Endodermal cell (in vitro differentiated cells): ENCODE data around the gene SDHB. TPM values are rescaled to one million over a fixed set of nuclear protein-coding genes. Genes with fewer than 3 reads are reported as not detected.

Experiments
- DNase-seq: peaks from one replicate; pipeline ENCODE4 v3.0.0-alpha.2; 2017
- H3K27ac ChIP-seq: 2 replicates; pipeline ENCODE4 v1.5.1; 2013; ENCODE audit warnings: mild to moderate bottlenecking, low read depth, low read length, moderate library complexity
- H3K27me3 ChIP-seq: 2 replicates; pipeline ENCODE4 v1.6.1; 2013; ENCODE audit warnings: mild to moderate bottlenecking, low read length, moderate library complexity; ENCODE audit not compliant: insufficient read depth, control insufficient read depth, poor library complexity, severe bottlenecking
- H3K36me3 ChIP-seq: 2 replicates; pipeline ENCODE4 v1.7.0; 2013; ENCODE audit warnings: mild to moderate bottlenecking, low read length, moderate library complexity; ENCODE audit not compliant: control insufficient read depth, insufficient read depth
- H3K4me1 ChIP-seq: one replicate; pipeline ENCODE4 v1.7.0; 2013; ENCODE audit warnings: low read length; ENCODE audit not compliant: control insufficient read depth, insufficient read depth
- H3K4me3 ChIP-seq: 2 replicates; pipeline ENCODE4 v1.5.1; 2013; ENCODE audit warnings: mild to moderate bottlenecking, low read length, moderate library complexity
- H3K9ac ChIP-seq: 2 replicates; pipeline ENCODE4 v1.6.1; 2013; ENCODE audit warnings: mild to moderate bottlenecking, low read length, moderate library complexity; ENCODE audit not compliant: poor library complexity, severe bottlenecking; ENCODE audit errors: extremely low read depth
- H3K9me3 ChIP-seq: 2 replicates; pipeline ENCODE4 v1.6.1; 2013; ENCODE audit warnings: mild to moderate bottlenecking, low read length, moderate library complexity; ENCODE audit not compliant: control insufficient read depth
- H3K27ac Mint-ChIP-seq: 2 replicates; pipeline ENCODE4 v1.8.0; 2020; ENCODE audit warnings: mixed read lengths
- H3K27me3 Mint-ChIP-seq: 2 replicates; pipeline ENCODE4 v1.8.0; 2021; ENCODE audit warnings: mild to moderate bottlenecking, mixed read lengths; ENCODE audit not compliant: insufficient read depth
- H3K36me3 Mint-ChIP-seq: 2 replicates; pipeline ENCODE4 v1.8.0; 2020; ENCODE audit warnings: low read depth, mixed read lengths
- H3K4me1 Mint-ChIP-seq: 2 replicates; pipeline ENCODE4 v1.8.0; 2020; ENCODE audit warnings: mixed read lengths
- H3K4me3 Mint-ChIP-seq: 2 replicates; pipeline ENCODE4 v1.8.0; 2020; ENCODE audit warnings: mild to moderate bottlenecking, moderate library complexity, mixed read lengths
- H3K9me3 Mint-ChIP-seq: 2 replicates; pipeline ENCODE4 v1.8.0; 2020; ENCODE audit warnings: mild to moderate bottlenecking, mixed read lengths
- WGBS, 2 experiments: methylation state at CpG; one replicate each; pipeline versions ENCODE4 v1.1.5 to v1.1.7; 2013; ENCODE audit warnings: missing lambda C conversion rate in 2 of 2, mixed read lengths in 1 of 2; ENCODE audit not compliant: insufficient coverage in 1 of 2, insufficient read length in 1 of 2; 5-methylcytosine and 5-hydroxymethylcytosine counted together
- total RNA-seq, 2 donors: library from RNA; stranded (reverse); fragmentation: NEBNext Ultra II Directional in 1 of 2; extraction: Animal tissue kit (Norgen Biotek cat#: 25700) in 1 of 2; gene quantifications; 2 replicates in 1 of 2; 3 replicates in 1 of 2; pipeline ENCODE4 v1.2.1, GENCODE V29; 2021
- TF ChIP-seq, protein P1 (sequence below): fragments of 200-600 bp; sonication (generic); conservative IDR thresholded peaks from 2 replicates; pipeline ENCODE4 v1.5.0; 2021; ENCODE audit warnings: antibody characterized with exemption, mild to moderate bottlenecking

Gene SDHB
- total RNA-seq, 2 donors from 2014 or later = 68.5 to 75.2 TPM

DNA sequence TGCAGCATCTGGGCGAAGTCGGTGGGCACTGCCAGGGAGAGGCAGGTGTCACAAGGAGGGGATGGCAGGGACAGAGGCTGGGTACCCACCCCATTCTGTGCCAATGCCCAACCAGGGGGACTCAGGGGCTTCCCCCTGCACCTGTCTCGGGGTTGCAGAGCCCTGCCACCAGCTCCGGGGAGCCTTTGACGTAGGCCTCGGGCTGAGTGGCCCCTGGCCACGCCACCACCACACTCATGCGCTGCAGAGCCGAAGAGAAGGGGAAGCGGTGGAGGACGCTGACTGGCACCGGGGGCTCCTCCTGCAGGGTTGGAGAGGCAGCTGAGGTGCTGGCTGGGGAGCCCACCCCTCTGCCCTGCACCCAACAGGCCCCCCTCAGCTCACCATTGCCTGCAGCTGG lies 61.7 kb downstream of the SDHB start:
- H3K9me3 Mint-ChIP-seq = no peaks in the 10 kb centered on the region
- TF ChIP-seq, protein P1, sequence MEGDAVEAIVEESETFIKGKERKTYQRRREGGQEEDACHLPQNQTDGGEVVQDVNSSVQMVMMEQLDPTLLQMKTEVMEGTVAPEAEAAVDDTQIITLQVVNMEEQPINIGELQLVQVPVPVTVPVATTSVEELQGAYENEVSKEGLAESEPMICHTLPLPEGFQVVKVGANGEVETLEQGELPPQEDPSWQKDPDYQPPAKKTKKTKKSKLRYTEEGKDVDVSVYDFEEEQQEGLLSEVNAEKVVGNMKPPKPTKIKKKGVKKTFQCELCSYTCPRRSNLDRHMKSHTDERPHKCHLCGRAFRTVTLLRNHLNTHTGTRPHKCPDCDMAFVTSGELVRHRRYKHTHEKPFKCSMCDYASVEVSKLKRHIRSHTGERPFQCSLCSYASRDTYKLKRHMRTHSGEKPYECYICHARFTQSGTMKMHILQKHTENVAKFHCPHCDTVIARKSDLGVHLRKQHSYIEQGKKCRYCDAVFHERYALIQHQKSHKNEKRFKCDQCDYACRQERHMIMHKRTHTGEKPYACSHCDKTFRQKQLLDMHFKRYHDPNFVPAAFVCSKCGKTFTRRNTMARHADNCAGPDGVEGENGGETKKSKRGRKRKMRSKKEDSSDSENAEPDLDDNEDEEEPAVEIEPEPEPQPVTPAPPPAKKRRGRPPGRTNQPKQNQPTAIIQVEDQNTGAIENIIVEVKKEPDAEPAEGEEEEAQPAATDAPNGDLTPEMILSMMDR = no peak
- H3K27ac Mint-ChIP-seq = no peak overlapping the region
- Histone ChIP-seq H3K9me3 (no peaks in the 10 kb centered on the region), H3K36me3 (peaks cover 2% of the 10 kb centered on the region), H3K4me3 (no peak overlapping the region), H3K27me3 (no peaks in the 10 kb centered on the region), H3K4me1 (no peaks in the 10 kb centered on the region), H3K27ac (no peak overlapping the region), H3K9ac (no peak overlapping the region)
- H3K27me3 Mint-ChIP-seq = no peaks in the 10 kb centered on the region
- no peaks in the 10 kb centered on the region for H3K4me1 Mint-ChIP-seq
- DNase-seq = no peak
- peaks cover 18% of the 10 kb centered on the region for H3K36me3 Mint-ChIP-seq
- H3K4me3 Mint-ChIP-seq = no peak overlapping the region
- 95 to 99% methylated on average over 12 of the region's 12 CpGs for WGBS, 2 experiments

DNA sequence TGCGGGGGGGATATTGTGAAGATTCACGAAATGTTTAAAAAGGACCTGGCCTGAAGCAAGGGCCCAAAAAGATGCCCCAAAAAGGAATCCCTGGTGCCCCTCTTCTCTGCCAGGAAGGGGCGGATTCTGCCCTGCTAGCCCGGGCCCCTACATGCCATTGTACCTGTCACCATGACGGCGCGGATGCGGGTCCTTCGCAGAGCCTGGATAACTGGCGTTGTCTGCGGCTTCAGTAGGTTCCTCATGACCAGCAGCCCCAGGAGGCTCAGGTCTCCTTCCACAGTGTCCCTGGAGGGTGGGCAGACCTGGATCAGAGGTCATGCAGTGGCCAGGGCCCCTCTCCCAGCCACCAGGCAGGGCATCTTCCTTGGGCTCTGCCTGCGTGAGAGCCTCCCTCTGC lies 62.3 kb downstream of the SDHB start:
- no peak overlapping the region for H3K9ac ChIP-seq
- no peak overlapping the region for H3K27ac ChIP-seq
- no peaks in the 10 kb centered on the region for H3K4me1 Mint-ChIP-seq
- DNase-seq = no peak
- peaks cover 22% of the 10 kb centered on the region for H3K36me3 Mint-ChIP-seq
- no peak overlapping the region for H3K27ac Mint-ChIP-seq
- H3K9me3 ChIP-seq = no peaks in the 10 kb centered on the region
- no peaks in the 10 kb centered on the region for H3K27me3 Mint-ChIP-seq
- 95 to 100% methylated on average over 4 to 12 of the region's 12 CpGs for WGBS, 2 experiments
- H3K4me3 ChIP-seq = no peak overlapping the region
- H3K4me1 ChIP-seq = no peaks in the 10 kb centered on the region
- H3K27me3 ChIP-seq = no peaks in the 10 kb centered on the region
- H3K9me3 Mint-ChIP-seq = no peaks in the 10 kb centered on the region
- H3K4me3 Mint-ChIP-seq = no peak overlapping the region
- H3K36me3 ChIP-seq = peaks cover 2% of the 10 kb centered on the region
- TF ChIP-seq, protein P1 = no peak

DNA sequence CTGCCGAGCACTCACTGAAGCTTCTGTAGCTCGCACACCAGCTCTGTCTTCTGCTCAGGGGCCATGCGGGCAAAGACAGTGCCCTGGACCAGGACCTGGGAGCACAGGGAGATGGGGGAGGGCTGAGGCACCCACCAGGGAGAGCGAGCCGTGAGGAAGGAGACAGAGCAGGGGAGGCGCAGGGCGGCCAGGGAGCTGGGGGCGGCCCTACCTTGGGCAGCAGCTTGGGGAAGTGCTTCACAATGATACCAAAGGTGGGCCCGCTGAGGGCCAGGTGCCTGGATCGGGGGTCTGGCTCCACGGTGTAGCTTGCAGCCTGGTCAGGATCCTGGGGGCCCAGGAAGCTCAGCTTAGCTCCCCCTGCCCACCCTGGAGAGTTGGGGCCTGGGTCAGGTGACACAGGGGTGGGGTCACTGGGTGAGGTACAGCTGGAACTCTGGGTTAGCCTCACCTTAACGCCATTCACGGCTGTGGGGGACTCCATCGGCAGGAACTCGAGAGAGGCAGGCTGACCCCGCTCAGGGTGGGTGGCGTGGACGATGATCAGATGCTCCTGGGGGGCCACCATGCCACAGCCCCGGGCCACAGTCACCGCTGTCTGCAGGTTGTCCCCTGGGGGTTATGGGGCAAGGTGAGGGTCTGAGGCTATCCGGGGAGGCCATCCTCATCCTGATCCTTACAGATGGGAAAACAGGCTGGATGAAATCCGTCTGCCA lies 64.0 kb downstream of the SDHB start:
- no peaks in the 10 kb centered on the region for H3K4me1 ChIP-seq
- WGBS, 2 experiments = 94% methylated on average over 7 to 22 of the region's 22 CpGs

More for the DNA sequence above, 64.0 kb downstream of the SDHB start:
- no peak for DNase-seq
- H3K4me3 ChIP-seq = no peak overlapping the region
- peaks cover 2% of the 10 kb centered on the region for H3K36me3 ChIP-seq
- H3K27me3 ChIP-seq = no peaks in the 10 kb centered on the region
- TF ChIP-seq, protein P1 = no peak
- H3K36me3 Mint-ChIP-seq = peaks cover 16% of the 10 kb centered on the region
- no peak overlapping the region for H3K9ac ChIP-seq
- H3K9me3 ChIP-seq = no peaks in the 10 kb centered on the region
- H3K4me3 Mint-ChIP-seq = no peak overlapping the region
- no peaks in the 10 kb centered on the region for H3K4me1 Mint-ChIP-seq
- no peaks in the 10 kb centered on the region for H3K27me3 Mint-ChIP-seq
- H3K9me3 Mint-ChIP-seq = no peaks in the 10 kb centered on the region
- no peak overlapping the region for H3K27ac ChIP-seq
- H3K27ac Mint-ChIP-seq = no peak overlapping the region
